Measurements from ENCODE around the gene EXOSC2. TPM values are rescaled to one million over a fixed set of nuclear protein-coding genes. Genes with fewer than 3 reads are reported as not detected.

EXOSC2 gene
- total RNA-seq, 3 donors from 2014 or later (not counting 1 experiment from before 2014, with no cell fraction given), result 40.7 to 49.0 (median 47.1) TPM

DNA sequence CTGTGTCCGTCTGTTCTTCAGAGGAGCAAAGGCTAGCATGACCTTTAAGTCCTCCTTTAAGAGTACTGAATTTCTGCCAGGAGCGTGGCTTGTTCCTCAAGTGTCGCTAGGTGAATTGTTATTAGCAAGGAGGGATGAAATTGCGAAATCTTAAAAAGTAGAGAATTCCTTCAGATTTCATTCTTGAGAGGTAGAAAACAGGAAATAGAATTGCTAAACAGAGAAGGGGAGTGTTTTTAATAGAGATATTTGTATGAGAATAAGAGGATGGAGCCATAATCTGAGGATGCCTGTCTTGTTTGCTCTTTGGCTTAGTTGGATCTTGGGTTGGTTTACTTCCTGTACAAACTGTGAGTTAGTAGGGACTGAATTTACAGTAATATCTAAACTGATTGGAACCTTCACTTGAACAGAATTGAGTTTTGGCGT is 39.2 kb downstream of the EXOSC2 start:
- no peak overlapping the region for H3K27ac Mint-ChIP-seq
- Histone ChIP-seq H3K36me3 (ENCODE audit: control insufficient read depth, insufficient read depth, low read length) (no peaks in the 10 kb centered on the region), H3K4me1 (ENCODE audit: control insufficient read depth, insufficient read depth, low read length) (no peaks in the 10 kb centered on the region), H3K27ac (ENCODE audit: low read length) (no peak overlapping the region), H3K27me3 (ENCODE audit: control insufficient read depth, insufficient read depth, low read length) (no peaks in the 10 kb centered on the region), H3K4me3 (ENCODE audit: low read length) (no peak overlapping the region), H3K9me3 (ENCODE audit: control insufficient read depth, insufficient read depth, low read length) (no peaks in the 10 kb centered on the region)
- WGBS (ENCODE audit: insufficient coverage), result 87% methylated on average over 4 of the region's 5 CpGs
- no peaks in the 10 kb centered on the region for H3K36me3 Mint-ChIP-seq
- ATAC-seq, result no peak
- no peak for DNase-seq
- TF ChIP-seq, protein P1, sequence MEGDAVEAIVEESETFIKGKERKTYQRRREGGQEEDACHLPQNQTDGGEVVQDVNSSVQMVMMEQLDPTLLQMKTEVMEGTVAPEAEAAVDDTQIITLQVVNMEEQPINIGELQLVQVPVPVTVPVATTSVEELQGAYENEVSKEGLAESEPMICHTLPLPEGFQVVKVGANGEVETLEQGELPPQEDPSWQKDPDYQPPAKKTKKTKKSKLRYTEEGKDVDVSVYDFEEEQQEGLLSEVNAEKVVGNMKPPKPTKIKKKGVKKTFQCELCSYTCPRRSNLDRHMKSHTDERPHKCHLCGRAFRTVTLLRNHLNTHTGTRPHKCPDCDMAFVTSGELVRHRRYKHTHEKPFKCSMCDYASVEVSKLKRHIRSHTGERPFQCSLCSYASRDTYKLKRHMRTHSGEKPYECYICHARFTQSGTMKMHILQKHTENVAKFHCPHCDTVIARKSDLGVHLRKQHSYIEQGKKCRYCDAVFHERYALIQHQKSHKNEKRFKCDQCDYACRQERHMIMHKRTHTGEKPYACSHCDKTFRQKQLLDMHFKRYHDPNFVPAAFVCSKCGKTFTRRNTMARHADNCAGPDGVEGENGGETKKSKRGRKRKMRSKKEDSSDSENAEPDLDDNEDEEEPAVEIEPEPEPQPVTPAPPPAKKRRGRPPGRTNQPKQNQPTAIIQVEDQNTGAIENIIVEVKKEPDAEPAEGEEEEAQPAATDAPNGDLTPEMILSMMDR (IDR thresholded peaks at IDR 0.05), result no peak
- H3K27me3 Mint-ChIP-seq (ENCODE audit: low read depth in 2 of 2), result no peaks in the 10 kb centered on the region
- intact Hi-C loops (cut with micrococcal nuclease), result no loop called here
- peaks cover 25 to 26% of the 10 kb centered on the region in 2 donors for H3K4me1 Mint-ChIP-seq
- no peak overlapping the region for H3K4me3 Mint-ChIP-seq
- no peaks in the 10 kb centered on the region for H3K9me3 Mint-ChIP-seq

DNA sequence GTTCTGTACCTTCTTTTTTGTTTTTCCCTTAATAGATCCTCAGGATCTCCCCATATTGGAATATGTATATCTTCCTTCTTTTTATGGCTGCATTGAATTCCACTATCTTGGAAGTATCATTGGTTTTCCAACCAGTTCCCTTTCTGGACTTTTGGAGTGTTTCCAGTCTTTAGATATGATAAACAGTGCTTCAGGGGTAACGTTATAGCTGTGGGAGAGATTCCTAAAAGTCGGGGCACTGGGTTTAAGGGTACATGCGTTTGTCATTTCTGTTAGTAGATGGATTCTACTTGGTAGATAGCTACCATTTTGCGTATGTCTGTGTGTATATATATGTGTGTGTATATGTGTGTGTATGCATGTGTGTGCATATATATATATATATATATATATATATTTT is 42.0 kb downstream of the EXOSC2 start:
- Histone ChIP-seq H3K4me1 (ENCODE audit: control insufficient read depth, insufficient read depth, low read length) (no peaks in the 10 kb centered on the region), H3K4me3 (ENCODE audit: low read length) (no peak overlapping the region), H3K27me3 (ENCODE audit: control insufficient read depth, insufficient read depth, low read length) (no peaks in the 10 kb centered on the region), H3K27ac (ENCODE audit: low read length) (no peak overlapping the region), H3K36me3 (ENCODE audit: control insufficient read depth, insufficient read depth, low read length) (no peaks in the 10 kb centered on the region), H3K9me3 (ENCODE audit: control insufficient read depth, insufficient read depth, low read length) (no peaks in the 10 kb centered on the region)
- ATAC-seq, result no peak
- Mint-ChIP-seq H3K4me1 (peaks cover 16 to 17% of the 10 kb centered on the region in 2 donors), H3K27ac (no peak overlapping the region), H3K4me3 (no peak overlapping the region), H3K9me3 (no peaks in the 10 kb centered on the region), H3K36me3 (no peaks in the 10 kb centered on the region), H3K27me3 (ENCODE audit: low read depth in 2 of 2) (no peaks in the 10 kb centered on the region)
- no peak for DNase-seq
- 95% methylated on average over 3 of the region's 4 CpGs for WGBS (ENCODE audit: insufficient coverage)
- TF ChIP-seq, protein P1 (IDR thresholded peaks at IDR 0.05), result no peak
- intact Hi-C loops (cut with micrococcal nuclease), result no loop called here

DNA sequence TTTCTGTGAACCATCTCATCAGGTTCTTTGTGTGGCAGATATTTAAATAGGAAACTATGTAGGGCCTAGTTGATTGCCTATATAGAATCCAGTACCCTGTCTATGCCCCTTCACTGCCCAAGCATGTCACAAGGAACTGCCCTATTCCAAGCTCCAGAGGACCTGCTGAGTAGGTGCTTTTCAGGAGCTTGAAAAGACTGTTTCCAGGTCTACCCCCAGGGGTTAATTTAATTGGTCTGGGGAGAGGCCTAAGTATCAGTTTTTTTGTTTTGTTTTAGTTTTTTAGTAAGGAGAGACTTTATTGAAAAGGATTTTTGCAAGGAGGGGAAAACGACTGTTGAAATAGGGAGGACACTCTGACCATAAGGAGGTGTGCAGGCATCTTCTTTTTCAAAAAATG is 43.3 kb downstream of the EXOSC2 start:
- Histone ChIP-seq H3K27me3 (ENCODE audit: control insufficient read depth, insufficient read depth, low read length) (no peaks in the 10 kb centered on the region), H3K4me3 (ENCODE audit: low read length) (no peak overlapping the region), H3K36me3 (ENCODE audit: control insufficient read depth, insufficient read depth, low read length) (no peaks in the 10 kb centered on the region), H3K9me3 (ENCODE audit: control insufficient read depth, insufficient read depth, low read length) (no peaks in the 10 kb centered on the region), H3K27ac (ENCODE audit: low read length) (no peak overlapping the region), H3K4me1 (ENCODE audit: control insufficient read depth, insufficient read depth, low read length) (no peaks in the 10 kb centered on the region)
- Mint-ChIP-seq H3K9me3 (no peaks in the 10 kb centered on the region), H3K36me3 (no peaks in the 10 kb centered on the region), H3K4me1 (peaks cover 9 to 10% of the 10 kb centered on the region in 2 donors), H3K27me3 (ENCODE audit: low read depth in 2 of 2) (no peaks in the 10 kb centered on the region), H3K27ac (no peak overlapping the region), H3K4me3 (no peak overlapping the region)
- no peak for ATAC-seq
- intact Hi-C loops (cut with micrococcal nuclease), result no loop called here
- TF ChIP-seq, protein P1 (IDR thresholded peaks at IDR 0.05), result no peak
- WGBS (ENCODE audit: insufficient coverage), result 100% methylated on average over 1 of the region's 1 CpG
- no peak for DNase-seq

DNA sequence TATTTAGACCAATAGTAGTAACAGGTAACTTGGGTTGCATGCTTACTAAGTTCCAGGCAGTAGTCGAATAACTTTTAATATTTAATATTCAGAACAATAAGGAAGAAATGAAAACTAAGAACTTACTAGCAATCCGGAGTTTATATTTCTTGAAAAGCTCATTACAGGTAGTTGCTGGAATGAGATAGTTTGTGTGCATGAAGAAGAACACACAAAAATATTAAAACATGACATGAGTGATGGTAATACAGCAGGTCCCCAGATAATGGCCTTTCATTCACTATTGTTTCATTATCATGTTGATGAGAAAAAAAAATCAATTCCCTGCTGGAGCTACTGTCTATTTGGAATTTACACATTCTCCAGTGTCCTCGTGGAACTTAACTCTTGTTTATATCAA is 44.7 kb downstream of the EXOSC2 start:
- Mint-ChIP-seq H3K4me3 (no peak overlapping the region), H3K27ac (no peak overlapping the region), H3K36me3 (no peaks in the 10 kb centered on the region), H3K4me1 (peaks cover 2 to 6% of the 10 kb centered on the region in 2 donors), H3K9me3 (no peaks in the 10 kb centered on the region), H3K27me3 (ENCODE audit: low read depth in 2 of 2) (no peaks in the 10 kb centered on the region)
- Histone ChIP-seq H3K9me3 (ENCODE audit: control insufficient read depth, insufficient read depth, low read length) (no peaks in the 10 kb centered on the region), H3K4me1 (ENCODE audit: control insufficient read depth, insufficient read depth, low read length) (no peaks in the 10 kb centered on the region), H3K27ac (ENCODE audit: low read length) (no peak overlapping the region), H3K4me3 (ENCODE audit: low read length) (no peak overlapping the region), H3K36me3 (ENCODE audit: control insufficient read depth, insufficient read depth, low read length) (no peaks in the 10 kb centered on the region), H3K27me3 (ENCODE audit: control insufficient read depth, insufficient read depth, low read length) (no peaks in the 10 kb centered on the region)
- ATAC-seq, result no peak
- WGBS (ENCODE audit: insufficient coverage), result no CpG with 5 or more reads among the region's 3 CpGs
- intact Hi-C loops (cut with micrococcal nuclease), result no loop called here
- TF ChIP-seq, protein P1 (IDR thresholded peaks at IDR 0.05), result no peak
- no peak for DNase-seq
